H1 (cell line): Measurements from ENCODE around the gene ACSL4. TPM values are rescaled to one million over a fixed set of nuclear protein-coding genes. Genes with fewer than 3 reads are reported as not detected.

ENCODE experiments used
- CTCF ChIA-PET: fragments of 300-600 bp; sonication (Branson Sonifier 250); formaldehyde crosslinking; loops from one replicate; lab custom pipeline; 2021; ENCODE audit not compliant: partially characterized antibody; lab: Charles Lee
- POLR2A ChIA-PET: fragments of 300-600 bp; sonication (Branson Sonifier 250); formaldehyde crosslinking; loops from one replicate; lab custom pipeline; 2021; ENCODE audit warnings: inconsistent platforms; ENCODE audit not compliant: partially characterized antibody; lab: Charles Lee
- DNase-seq, 2 experiments: peaks; one replicate each; pipeline versions ENCODE4 v3.0.0 to v3.0.0-alpha.2; 2010 to 2022; ENCODE audit warnings: low spot score in 2 of 2, low read depth in 1 of 2, mixed read lengths in 1 of 2
- FAIRE-seq: peaks from 2 replicates; lab custom pipeline; 2011; peaks lifted over from hg19 to GRCh38; lab: Jason Lieb, UNC
- H2AFZ ChIP-seq: 2 replicates; pipeline ENCODE4 v1.8.1; 2012; ENCODE audit warnings: low read length, inconsistent platforms
- H2AK5ac ChIP-seq: 2 replicates; pipeline ENCODE4 v1.6.1; 2013; ENCODE audit warnings: low read depth, low read length
- H2BK120ac ChIP-seq: replicated peaks from 2 replicates; pipeline ENCODE3; 2013; ENCODE audit warnings: low read depth, low read length, inconsistent platforms
- H2BK12ac ChIP-seq: 2 replicates; pipeline ENCODE4 v1.6.1; 2013; ENCODE audit warnings: low read depth, low read length
- H2BK15ac ChIP-seq: 2 replicates; pipeline ENCODE4 v1.6.1; 2013; ENCODE audit warnings: low read length
- H2BK20ac ChIP-seq: 2 replicates; pipeline ENCODE4 v1.6.1; 2013; ENCODE audit warnings: low read length
- H2BK5ac ChIP-seq: 2 replicates; pipeline ENCODE4 v1.6.1; 2013; ENCODE audit warnings: low read depth, low read length
- H3K14ac ChIP-seq: 2 replicates; pipeline ENCODE4 v1.6.1; 2013; ENCODE audit warnings: inconsistent platforms; ENCODE audit not compliant: insufficient read length
- H3K18ac ChIP-seq: 2 replicates; pipeline ENCODE4 v1.6.1; 2013; ENCODE audit warnings: low read length; ENCODE audit errors: extremely low read depth
- H3K23ac ChIP-seq: 2 replicates; pipeline ENCODE4 v1.6.1; 2013; ENCODE audit warnings: inconsistent platforms; ENCODE audit not compliant: insufficient read length
- H3K23me2 ChIP-seq: 2 replicates; pipeline ENCODE4 v1.6.1; 2013; ENCODE audit warnings: low read depth, low read length
- H3K27ac ChIP-seq: 2 replicates; pipeline ENCODE4 v1.6.1; 2011; ENCODE audit warnings: low read depth, low read length, inconsistent platforms
- H3K27me3 ChIP-seq, 4 experiments: replicated peaks in 1 of 4; 1 replicate in 1 of 4; 2 replicates in 3 of 4; pipeline versions ENCODE4 v1.6.1 to v1.8.1; 2011 to 2013; ENCODE audit warnings: low read length in 3 of 4, mild to moderate bottlenecking in 3 of 4, inconsistent platforms in 2 of 4, mixed read lengths in 2 of 4, moderate library complexity in 1 of 4; ENCODE audit not compliant: control insufficient read depth in 3 of 4, insufficient read depth in 3 of 4; ENCODE audit errors: extremely low read depth in 1 of 4
- H3K36me3 ChIP-seq, 4 experiments: 2 replicates each; pipeline versions ENCODE4 v1.6.1 to v1.8.1; 2011 to 2013; ENCODE audit warnings: mild to moderate bottlenecking in 4 of 4, low read length in 3 of 4, moderate library complexity in 2 of 4, control low read depth in 1 of 4, inconsistent platforms in 1 of 4; ENCODE audit not compliant: insufficient read depth in 4 of 4, control insufficient read depth in 2 of 4
- H3K4ac ChIP-seq: replicated peaks from 2 replicates; pipeline ENCODE3; 2013; ENCODE audit warnings: low read length, low read depth, mixed read lengths, inconsistent platforms; ENCODE audit not compliant: insufficient read length
- H3K4me1 ChIP-seq, 4 experiments: replicated peaks in 1 of 4; 1 replicate in 1 of 4; 2 replicates in 3 of 4; pipeline versions ENCODE4 v1.6.1 to v1.8.1; 2011 to 2013; ENCODE audit warnings: low read length in 3 of 4, inconsistent platforms in 2 of 4, mixed read lengths in 1 of 4; ENCODE audit not compliant: insufficient read depth in 4 of 4, control insufficient read depth in 3 of 4
- H3K4me2 ChIP-seq, 2 experiments: 2 replicates each; pipeline versions ENCODE4 v1.6.1 to v1.8.1; 2011 to 2013; ENCODE audit warnings: low read depth in 2 of 2, low read length in 2 of 2, control low read depth in 1 of 2, inconsistent platforms in 1 of 2, mild to moderate bottlenecking in 1 of 2; ENCODE audit not compliant: insufficient read depth in 1 of 2
- H3K4me3 ChIP-seq, 4 experiments: fragments of 200-600, 300-600 bp in 1 of 4; sonication (generic), shearing (Covaris generic), sonication (Bioruptor Twin) in 1 of 4; 2 replicates each; pipeline versions ENCODE4 v1.5.1 to v1.8.1; 2011 to 2016; ENCODE audit warnings: low read length in 4 of 4, low read depth in 3 of 4, control low read depth in 2 of 4, inconsistent platforms in 2 of 4, mild to moderate bottlenecking in 2 of 4, mixed read lengths in 1 of 4, moderate library complexity in 1 of 4; ENCODE audit not compliant: insufficient read depth in 2 of 4; ENCODE audit errors: extremely low read depth in 1 of 4
- H3K56ac ChIP-seq: replicated peaks from 2 replicates; pipeline ENCODE3; 2013; ENCODE audit warnings: low read depth, mild to moderate bottlenecking, mixed read lengths, low read length, inconsistent platforms; ENCODE audit not compliant: insufficient read length
- H3K79me1 ChIP-seq: 2 replicates; pipeline ENCODE4 v1.6.1; 2013; ENCODE audit warnings: low read depth, low read length, control low read depth
- H3K79me2 ChIP-seq, 2 experiments: 2 replicates each; pipeline versions ENCODE4 v1.6.1 to v1.8.1; 2012 to 2013; ENCODE audit warnings: low read length in 2 of 2, mild to moderate bottlenecking in 2 of 2, inconsistent platforms in 1 of 2; ENCODE audit not compliant: insufficient read depth in 2 of 2, control insufficient read depth in 1 of 2
- H3K9ac ChIP-seq, 4 experiments: replicated peaks in 1 of 4; 1 replicate in 1 of 4; 2 replicates in 3 of 4; pipeline versions ENCODE4 v1.6.1 to v1.8.1; 2011 to 2013; ENCODE audit warnings: low read depth in 3 of 4, low read length in 3 of 4, control low read depth in 2 of 4, mild to moderate bottlenecking in 2 of 4, moderate library complexity in 2 of 4, inconsistent platforms in 1 of 4; ENCODE audit errors: extremely low read depth in 1 of 4
- H3K9me3 ChIP-seq, 2 experiments: 2 replicates each; pipeline versions ENCODE4 v1.6.1 to v1.8.1; 2012 to 2013; ENCODE audit warnings: mild to moderate bottlenecking in 2 of 2, moderate library complexity in 2 of 2, control low read depth in 1 of 2, inconsistent platforms in 1 of 2, low read depth in 1 of 2, low read length in 1 of 2, mixed read lengths in 1 of 2; ENCODE audit not compliant: insufficient read depth in 2 of 2
- H4K20me1 ChIP-seq, 2 experiments: replicated peaks in 1 of 2; 2 replicates each; pipeline versions ENCODE3 to v1.8.1; 2011 to 2013; ENCODE audit warnings: inconsistent platforms in 2 of 2, low read length in 2 of 2, mild to moderate bottlenecking in 1 of 2; ENCODE audit not compliant: insufficient read depth in 2 of 2, control insufficient read depth in 1 of 2
- H4K5ac ChIP-seq: 2 replicates; pipeline ENCODE4 v1.6.1; 2013; ENCODE audit warnings: low read length, low read depth, mixed read lengths, inconsistent platforms; ENCODE audit not compliant: insufficient read length
- H4K8ac ChIP-seq: 2 replicates; pipeline ENCODE4 v1.8.0; 2013; ENCODE audit warnings: mild to moderate bottlenecking, moderate library complexity, low read length, inconsistent platforms; ENCODE audit not compliant: insufficient read depth; ENCODE audit errors: extremely low read depth
- H4K91ac ChIP-seq: replicated peaks from 2 replicates; pipeline ENCODE3; 2013; ENCODE audit warnings: low read length, mixed read lengths, inconsistent platforms; ENCODE audit not compliant: insufficient read length
- CBX5 ChIP-seq: fragments of 300-800, 300-1000 bp; sonication (generic); IDR thresholded peaks from 2 replicates; pipeline ENCODE4 v1.7.1; 2016; ENCODE audit warnings: antibody characterized with exemption, low read length, low read depth
- CREB1 ChIP-seq: IDR thresholded peaks from 2 replicates; pipeline ENCODE4 v1.6.1; 2012; ENCODE audit warnings: inconsistent platforms
- PHF8 ChIP-seq: fragments of 200-600 bp; sonication (generic); conservative IDR thresholded peaks from 2 replicates; pipeline ENCODE4 v1.7.1; 2012; ENCODE audit warnings: low read depth, mild to moderate bottlenecking, inconsistent platforms, low read length, moderate library complexity
- RNF2 ChIP-seq: fragments of 200-900, 300-1000 bp; sonication (generic); IDR thresholded peaks from 2 replicates; pipeline ENCODE4 v1.7.1; 2016; ENCODE audit warnings: borderline replicate concordance, low read depth, mild to moderate bottlenecking, antibody characterized with exemption, low read length; ENCODE audit not compliant: poor library complexity, severe bottlenecking; ENCODE audit errors: missing control alignments
- TAF1 ChIP-seq: IDR thresholded peaks from 2 replicates; pipeline ENCODE4 v1.6.1; 2011; ENCODE audit warnings: mild to moderate bottlenecking, low read depth, low read length
- TEAD4 ChIP-seq: IDR thresholded peaks from 2 replicates; pipeline ENCODE4 v1.6.1; 2012; ENCODE audit warnings: low read depth, low read length, inconsistent platforms, mixed read lengths
- WGBS, 2 experiments: shearing (Covaris generic) in 1 of 2; methylation state at CpG; one replicate each; pipeline versions ENCODE4 v1.1.6 to v1.1.7; 2013 to 2015; ENCODE audit warnings: low lambda C conversion rate in 2 of 2, mixed read lengths in 2 of 2, inconsistent platforms in 1 of 2, low coverage in 1 of 2, missing lambda C conversion rate in 1 of 2; ENCODE audit not compliant: insufficient replicate concordance in 2 of 2, insufficient coverage in 1 of 2, insufficient read length in 1 of 2; ENCODE audit errors: extremely low coverage in 1 of 2, missing lambda C conversion rate in 1 of 2; 5-methylcytosine and 5-hydroxymethylcytosine counted together
- polyA plus RNA-seq, 7 experiments: library from polyadenylated mRNA; depleted of rRNA in 3 of 7; stranded (reverse) in 5 of 7; unstranded in 2 of 7; fragments of >200 nt in 5 of 7; fragments of 200-250 nt in 2 of 7; gene quantifications; 1 replicate in 5 of 7; 2 replicates in 1 of 7; 4 replicates in 1 of 7; pipeline versions ENCODE4 v1.2.1 to v1.2.3, GENCODE V29; 2011 to 2013; ENCODE audit warnings: missing spikeins in 2 of 7, mixed read lengths in 2 of 7
- total RNA-seq: library from RNA; stranded (reverse); fragmentation: NEBNext Ultra II Directional; extraction: Animal tissue kit (Norgen Biotek cat#: 25700); gene quantifications from 2 replicates; pipeline ENCODE4 v1.2.1, GENCODE V29; 2021

ACSL4 gene
- total and polyA plus RNA-seq, 2 of the 8 experiments (the other 6 are each of a cell fraction or from before 2014, with no cell fraction given): 11.3 to 47.0 TPM

- no peak overlapping the region for H3K27ac ChIP-seq
- H3K79me2 ChIP-seq: peaks cover 0 to 2% of the 10 kb centered on the region in 2 experiments; a peak in 2 of 4 replicates
- H2BK5ac ChIP-seq: no peak overlapping the region
- no peaks in the 10 kb centered on the region for H3K27me3 ChIP-seq
- H3K4me1 ChIP-seq: no peaks in the 10 kb centered on the region
- H2BK15ac ChIP-seq: no peak overlapping the region
- H4K20me1 ChIP-seq: peaks cover 0 to 3% of the 10 kb centered on the region in 2 experiments
- 69% methylated on average over 2 of the region's 2 CpGs; no CpG with 5 or more reads in 1 of the 2 experiments for WGBS, 2 experiments
- no peak overlapping the region for H2BK20ac ChIP-seq
- no peak overlapping the region for H3K4me2 ChIP-seq
- H3K9ac ChIP-seq: no peak overlapping the region
- no peak overlapping the region for H3K23ac ChIP-seq
- H4K8ac ChIP-seq: no peak overlapping the region
- no peak overlapping the region for H3K56ac ChIP-seq
- no peak overlapping the region for H3K4me3 ChIP-seq
- H2AK5ac ChIP-seq: no peak overlapping the region
- no peak overlapping the region for H2AFZ ChIP-seq
- FAIRE-seq: no peak
- no peaks in the 10 kb centered on the region for H3K23me2 ChIP-seq
- H3K79me1 ChIP-seq: no peaks in the 10 kb centered on the region
- ChIA-PET CTCF (interaction anchor here (0.6 to 3.1 kb wide), 6 partner anchors 11 to 170 kb away, joined by 3 to 17 read pairs (median 4); no protein-coding TSS in a partner anchor), POLR2A (no interaction called here)
- no peak overlapping the region for H2BK120ac ChIP-seq
- no peak overlapping the region for H3K18ac ChIP-seq
- H3K4ac ChIP-seq: no peak overlapping the region
- no peak overlapping the region for H4K91ac ChIP-seq
- no peak overlapping the region for H4K5ac ChIP-seq
- H3K14ac ChIP-seq: no peak overlapping the region
- TF ChIP-seq PHF8 (no peak), CBX5 (no peak), TEAD4 (no peak), TAF1 (no peak), RNF2 (no peak), CREB1 (no peak)
- no peaks in the 10 kb centered on the region for H3K36me3 ChIP-seq
- DNase-seq: no peak
- H2BK12ac ChIP-seq: no peak overlapping the region
- no peaks in the 10 kb centered on the region for H3K9me3 ChIP-seq
Measured at GRCh38 chrX:109720947-109721346, 12.1 kb downstream of the ACSL4 start.
